ENCODE data around the gene SPDYE5.
A peak's percentile ranks its signal among the peaks of the same experiment; 100 is the strongest.
"Not testable (repeated sequence)": the region's sequence is repeated elsewhere in the genome, so short reads cannot be mapped to it uniquely, and the experiment has no call there.

The SPDYE5 gene, protein sequence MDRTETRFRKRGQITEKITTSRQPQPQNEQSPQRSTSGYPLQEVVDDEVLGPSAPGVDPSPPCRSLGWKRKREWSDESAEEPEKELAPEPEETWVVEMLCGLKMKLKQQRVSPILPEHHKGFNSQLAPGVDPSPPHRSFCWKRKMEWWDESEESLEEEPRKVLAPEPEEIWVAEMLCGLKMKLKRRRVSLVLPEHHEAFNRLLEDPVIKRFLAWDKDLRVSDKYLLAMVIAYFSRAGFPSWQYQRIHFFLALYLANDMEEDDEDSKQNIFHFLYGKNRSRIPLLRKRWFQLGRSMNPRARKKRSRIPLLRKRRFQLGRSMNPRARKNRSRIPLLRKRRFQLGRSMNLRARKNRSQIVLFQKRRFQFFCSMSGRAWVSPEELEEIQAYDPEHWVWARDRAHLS

DNA sequence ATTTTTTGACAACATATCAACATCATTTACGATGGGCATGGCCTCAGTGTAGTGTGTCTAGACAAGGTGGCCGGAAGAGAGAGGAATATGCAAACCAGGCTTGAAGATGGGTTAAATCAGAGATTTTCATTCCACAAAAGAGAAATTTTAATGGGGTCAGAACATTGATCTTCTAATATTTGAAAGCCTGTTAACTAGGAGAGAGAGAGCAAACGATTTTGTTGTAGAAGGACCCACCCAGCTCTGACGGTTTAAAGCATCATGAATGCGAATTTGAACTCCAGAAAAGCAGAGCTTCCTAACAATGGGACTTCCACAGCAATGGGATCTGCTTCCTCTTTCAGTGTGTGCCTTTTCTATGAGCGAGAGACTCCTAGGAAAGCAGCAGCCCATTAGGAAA lies at the start of gene SPDYE5:
SPDYE5 (plus strand) TSS at position 301 of the 400 bp plus-strand sequence. CDS start 1,728 bp downstream, outside the sequence.
- DNase-seq = not testable (repeated sequence)

DNA sequence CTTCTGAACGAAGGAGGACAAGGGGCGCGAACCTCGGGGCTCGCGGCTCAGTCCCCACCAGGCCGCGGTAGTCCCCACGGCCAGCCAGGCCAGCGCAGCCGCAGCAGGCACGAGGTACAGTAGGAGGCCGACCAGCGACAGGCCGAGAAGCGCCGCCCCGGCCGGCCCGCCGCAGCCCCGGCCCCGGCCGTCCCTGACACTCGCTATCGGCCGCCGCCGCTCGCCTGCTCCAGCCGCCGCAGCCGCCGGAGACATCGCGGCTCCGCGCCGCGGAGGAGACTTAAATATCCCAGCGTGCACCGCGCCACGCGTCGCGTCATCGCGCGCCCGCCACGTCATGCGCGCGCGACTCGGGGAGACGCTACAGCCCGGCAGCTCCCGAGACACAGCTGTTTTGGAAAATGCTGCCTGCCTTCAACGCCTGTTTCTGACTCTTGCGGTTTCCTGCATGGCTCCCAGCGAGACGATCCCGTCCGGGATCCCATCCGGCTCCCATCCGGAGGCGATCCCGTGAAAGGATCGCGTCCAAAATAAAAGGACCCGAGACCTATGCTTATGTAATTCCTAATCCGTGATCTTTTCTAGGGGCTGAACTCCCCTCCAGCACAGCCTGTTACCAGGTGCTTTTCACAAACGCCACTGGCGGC lies 49.5 kb upstream of the SPDYE5 start:
- DNase-seq = peak; percentile 14 to 47

DNA sequence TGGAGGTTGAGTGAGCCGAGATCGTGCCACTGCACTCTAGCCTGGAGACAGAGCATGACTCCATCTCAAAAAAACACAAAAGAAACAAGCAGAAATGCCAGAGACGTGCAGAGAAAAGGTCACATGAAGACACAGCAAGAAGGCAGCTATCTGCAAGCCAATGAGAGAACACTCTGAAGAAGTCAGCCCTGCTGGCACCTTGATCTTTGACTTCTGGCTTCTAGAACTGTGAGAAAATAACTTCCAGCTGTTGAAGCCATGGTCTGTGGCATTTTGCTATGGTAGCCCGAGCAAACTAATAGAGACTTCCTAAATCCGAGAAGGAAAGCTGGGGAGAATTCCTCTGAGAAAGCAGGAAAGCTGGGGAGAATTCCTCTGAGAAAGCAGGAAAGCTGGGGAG lies 42.2 kb upstream of the SPDYE5 start:
- not testable (repeated sequence) for DNase-seq

DNA sequence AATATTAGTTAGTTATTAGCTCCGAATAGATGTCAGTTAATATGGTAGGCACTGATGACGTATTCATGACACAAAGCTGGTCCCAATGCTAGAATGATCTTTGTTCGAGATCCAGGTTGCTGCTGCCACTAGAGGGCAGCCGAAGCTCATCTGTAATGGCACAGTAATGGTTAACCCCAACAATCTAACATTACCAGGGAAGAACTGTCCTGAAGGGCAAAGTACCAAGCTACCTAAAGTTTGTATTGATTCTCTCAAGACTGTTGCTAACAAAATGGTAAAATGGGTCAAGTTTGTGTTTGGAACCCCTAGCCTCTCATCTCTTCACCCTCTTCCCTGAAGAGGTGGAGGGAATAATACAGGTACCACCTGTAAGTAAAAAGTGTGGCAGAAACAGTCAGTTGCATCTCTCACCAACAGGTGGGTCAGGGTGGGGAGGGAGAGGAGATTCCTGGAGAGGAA lies 39.6 kb upstream of the SPDYE5 start:
- DNase-seq = peak in 1 of 2 donors; percentile 29

DNA sequence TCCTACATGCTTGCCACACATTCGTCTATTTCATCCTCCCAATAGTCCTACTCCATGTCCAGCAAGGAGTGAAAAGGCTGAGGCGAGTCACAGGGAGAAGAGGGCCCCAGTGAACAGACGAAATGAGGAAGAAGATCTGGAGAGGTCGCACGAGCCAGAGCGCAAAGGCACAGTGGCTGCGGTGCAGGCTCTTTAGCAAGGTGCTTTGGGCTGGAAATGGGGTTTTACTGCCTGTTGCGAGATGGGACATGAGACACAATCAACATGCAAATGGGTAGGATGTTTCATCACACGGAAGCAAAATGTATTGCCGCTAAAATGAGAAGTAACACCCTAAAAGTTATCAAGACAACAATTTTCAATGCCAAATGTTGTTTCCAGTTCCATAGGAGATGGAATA lies 35.7 kb upstream of the SPDYE5 start:
- peak in 1 of 2 donors; percentile 6 for DNase-seq

DNA sequence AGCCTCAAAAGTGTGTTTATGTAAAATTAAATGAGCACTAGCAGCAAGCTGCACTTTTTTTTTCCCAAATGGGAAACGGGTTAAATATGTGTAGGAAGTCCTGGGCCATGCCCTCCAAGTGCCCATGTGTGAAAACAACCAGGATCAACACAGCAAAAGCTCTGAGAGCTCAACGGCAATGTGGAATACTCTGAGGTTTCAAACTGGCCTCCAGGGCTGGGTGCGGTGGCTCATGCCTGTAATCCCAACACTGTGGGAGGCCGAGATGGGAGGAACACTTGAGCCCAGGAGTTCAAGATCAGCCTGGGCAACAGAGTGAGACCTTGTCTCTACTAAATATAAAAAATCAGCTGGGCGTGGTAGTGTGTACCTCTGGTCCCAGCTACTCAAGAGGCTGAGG lies 34.1 kb upstream of the SPDYE5 start:
- not testable (repeated sequence) for DNase-seq

DNA sequence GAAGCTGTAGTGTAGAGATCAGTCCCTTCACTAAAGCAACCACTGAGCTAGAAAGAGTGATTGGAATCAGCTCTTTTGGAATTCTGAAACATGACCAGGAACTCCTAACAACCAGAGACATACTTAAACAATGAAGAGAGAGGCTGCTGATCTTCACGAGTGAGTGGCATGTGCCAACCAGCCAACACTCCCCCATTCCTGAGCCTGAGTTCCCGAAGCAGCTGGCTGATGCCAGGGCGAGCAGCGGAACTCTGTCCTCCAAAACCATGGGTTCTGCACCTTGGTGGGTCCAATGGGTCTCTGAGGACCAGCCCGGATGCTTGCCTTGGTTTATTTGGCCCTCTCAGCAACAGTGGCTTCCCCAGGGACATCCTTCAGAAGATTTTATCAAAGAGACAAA lies 31.6 kb upstream of the SPDYE5 start:
- DNase-seq = not testable (repeated sequence)

DNA sequence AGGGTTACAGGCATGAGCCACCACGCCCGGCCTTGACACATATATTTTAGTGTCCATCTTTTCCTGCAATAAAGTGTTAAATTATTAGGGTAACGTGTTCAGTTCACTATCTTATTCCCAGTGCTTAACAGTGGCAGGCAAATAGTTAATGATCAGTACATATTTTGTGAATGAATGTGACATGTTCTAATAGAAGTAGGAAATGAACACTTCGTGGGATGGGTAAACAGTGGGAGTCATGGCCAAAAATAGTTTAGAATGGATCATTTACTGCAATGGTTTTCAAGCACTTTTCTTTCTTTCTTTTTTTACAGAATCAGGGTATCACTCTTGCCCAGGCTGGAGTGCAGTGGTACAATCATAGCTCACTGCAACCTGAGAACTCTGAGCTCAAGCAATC lies 22.0 kb upstream of the SPDYE5 start:
- DNase-seq = not testable (repeated sequence)

DNA sequence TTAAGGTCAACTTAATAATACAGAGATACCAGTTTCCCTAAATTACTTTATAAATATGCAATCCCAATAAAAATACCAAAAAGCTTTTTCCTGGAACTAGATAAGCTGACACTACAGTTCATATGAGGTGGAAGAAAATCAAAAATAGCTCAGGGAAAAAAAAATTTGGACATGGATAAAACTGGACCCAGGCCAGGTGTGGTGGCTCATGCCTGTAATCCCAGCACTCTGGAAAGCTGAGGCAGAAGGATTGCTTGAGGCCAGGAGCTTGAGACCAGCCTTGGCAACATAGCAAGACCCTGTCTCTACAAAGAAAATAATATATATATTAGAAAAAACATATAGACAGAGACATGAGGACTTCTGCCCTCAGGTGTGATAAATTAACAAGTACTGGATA lies 14.7 kb upstream of the SPDYE5 start:
- DNase-seq = not testable (repeated sequence)

DNA sequence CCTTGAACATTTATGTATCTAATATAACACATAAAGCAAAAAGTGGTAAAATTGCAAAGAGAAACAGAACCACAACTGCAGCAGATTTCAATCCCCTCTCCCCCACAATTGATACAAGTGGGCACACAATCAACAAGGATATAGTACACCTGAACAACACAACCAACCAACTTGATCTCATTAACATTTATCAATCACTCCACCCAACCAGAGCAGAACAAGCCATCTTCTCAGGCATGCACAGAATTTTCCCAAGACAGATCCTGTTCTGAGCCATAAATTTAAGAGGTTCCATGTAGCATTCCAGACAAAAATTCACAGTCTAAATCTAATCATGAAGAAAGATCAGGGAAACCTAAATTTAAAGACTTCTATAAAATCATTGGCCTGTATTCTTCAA lies 11.8 kb upstream of the SPDYE5 start:
- not testable (repeated sequence) for DNase-seq

DNA sequence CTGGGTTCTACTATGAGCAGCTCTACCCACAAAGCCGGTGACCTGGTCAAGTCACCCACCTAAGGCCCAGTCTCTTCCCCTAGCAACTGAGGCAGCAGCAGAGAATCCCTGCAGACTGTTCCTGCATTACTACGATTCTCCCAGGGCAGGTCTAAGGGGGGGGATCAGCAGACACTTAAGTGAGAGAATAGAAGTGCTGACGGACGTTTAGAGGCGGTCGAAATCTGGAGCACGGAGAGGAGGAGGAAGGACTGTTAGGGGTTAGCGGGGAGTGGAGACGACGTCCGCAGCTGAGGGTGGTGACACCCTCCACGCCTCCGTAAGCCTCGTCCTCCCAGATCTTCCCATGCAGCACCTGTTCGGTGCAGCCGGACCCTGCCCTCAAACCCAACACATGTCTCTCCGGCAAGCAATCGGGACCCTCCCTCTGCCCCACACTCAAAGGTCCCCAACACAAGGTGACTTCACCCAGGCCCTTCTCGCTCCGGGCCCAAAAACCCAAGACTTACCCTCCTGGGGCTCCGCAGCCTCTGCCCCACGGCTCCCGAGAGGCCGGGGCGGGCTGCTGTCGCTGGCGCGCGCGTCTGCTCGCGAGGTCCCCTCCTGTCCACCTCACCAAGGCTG lies 6.7 kb upstream of the SPDYE5 start:
- peak in 1 of 2 donors; percentile 3 for DNase-seq

DNA sequence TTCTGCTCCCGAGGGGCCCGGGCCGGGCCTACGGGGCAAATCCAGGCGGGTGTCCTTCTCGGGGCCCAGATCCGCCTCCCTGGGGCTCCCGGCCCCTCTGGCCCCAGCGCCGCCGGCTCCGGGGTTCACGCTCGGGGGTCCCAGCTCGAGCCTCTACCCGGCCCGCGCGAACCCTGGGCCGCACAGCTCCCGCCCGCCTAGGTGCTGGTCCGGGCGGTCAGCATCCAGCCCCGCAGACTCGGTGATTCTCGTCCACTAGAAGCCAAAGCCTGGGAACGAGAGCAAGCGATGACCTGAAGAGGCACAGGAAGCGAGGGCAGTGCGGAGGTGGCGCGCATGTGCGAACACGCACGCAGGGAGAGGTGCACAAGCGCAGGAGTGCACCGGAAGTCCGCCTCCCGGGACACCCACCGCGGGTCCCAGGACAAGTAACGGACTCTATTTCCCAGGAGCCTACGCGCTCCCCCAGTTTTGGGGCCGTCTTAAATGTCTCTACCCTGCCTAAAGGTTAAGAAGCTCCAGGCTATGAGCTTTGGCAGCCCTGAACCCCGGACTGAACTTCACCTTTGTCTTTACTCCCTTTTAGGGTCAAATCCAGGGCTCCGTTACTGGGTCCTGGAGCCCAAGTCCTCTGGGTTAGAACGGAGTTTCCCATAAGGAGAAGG lies 6.0 kb upstream of the SPDYE5 start, which contains the start of gene POM121C:
POM121C (minus strand) TSS at position 321 of the 665 bp plus-strand sequence. CDS start 44,803 bp downstream, outside the sequence.
- peak; percentile 87 to 90 for DNase-seq

DNA sequence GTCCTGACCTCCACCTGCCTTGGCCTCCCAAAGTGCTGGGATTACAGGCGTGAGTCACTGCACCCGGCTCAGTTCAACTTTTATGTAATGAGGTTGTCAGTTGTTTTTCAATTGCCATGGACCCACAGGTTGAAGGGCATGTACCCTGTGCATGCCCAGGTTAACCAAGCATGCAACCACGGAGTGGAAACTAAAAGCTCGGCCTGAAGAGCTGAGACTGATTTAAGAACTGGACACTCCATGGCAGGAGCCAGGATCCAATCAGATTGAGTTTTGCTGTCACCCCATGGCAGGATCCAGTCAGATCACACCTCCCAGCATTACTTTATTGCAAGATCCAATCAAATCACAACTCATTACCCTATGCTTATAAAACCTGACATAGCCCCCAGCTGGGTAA lies 16.9 kb downstream of the SPDYE5 start:
- not testable (repeated sequence) for DNase-seq

DNA sequence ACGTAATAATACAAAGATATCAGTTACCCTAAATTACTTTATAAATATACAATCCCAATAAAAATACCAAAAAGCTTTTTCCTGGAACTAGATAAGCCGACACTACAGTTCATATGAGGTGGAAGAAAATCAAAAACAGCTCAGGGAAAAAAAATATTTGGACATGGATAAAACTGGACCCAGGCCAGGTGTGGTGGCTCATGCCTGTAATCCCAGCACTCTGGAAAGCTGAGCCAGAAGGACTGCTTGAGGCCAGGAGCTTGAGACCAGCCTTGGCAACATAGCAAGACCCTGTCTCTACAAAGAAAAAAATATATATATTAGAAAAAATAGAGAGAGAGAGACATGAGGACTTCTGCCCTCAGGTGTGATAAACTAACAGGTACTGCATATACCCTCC lies 26.7 kb downstream of the SPDYE5 start:
- not testable (repeated sequence) for DNase-seq

DNA sequence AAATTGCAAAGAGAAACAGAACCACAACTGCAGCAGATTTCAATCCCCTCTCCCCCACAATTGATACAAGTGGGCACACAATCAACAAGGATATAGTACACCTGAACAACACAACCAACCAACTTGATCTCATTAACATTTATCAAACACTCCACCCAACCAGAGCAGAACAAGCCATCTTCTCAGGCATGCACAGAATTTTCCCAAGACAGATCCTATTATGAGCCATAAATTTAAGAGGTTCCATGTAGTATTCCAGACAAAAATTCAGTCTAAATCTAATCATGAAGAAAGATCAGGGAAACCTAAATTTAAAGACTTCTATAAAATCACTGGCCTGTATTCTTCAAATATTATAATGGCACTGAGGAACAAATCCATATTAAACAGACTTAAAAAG lies 29.6 kb downstream of the SPDYE5 start:
- DNase-seq = not testable (repeated sequence)

DNA sequence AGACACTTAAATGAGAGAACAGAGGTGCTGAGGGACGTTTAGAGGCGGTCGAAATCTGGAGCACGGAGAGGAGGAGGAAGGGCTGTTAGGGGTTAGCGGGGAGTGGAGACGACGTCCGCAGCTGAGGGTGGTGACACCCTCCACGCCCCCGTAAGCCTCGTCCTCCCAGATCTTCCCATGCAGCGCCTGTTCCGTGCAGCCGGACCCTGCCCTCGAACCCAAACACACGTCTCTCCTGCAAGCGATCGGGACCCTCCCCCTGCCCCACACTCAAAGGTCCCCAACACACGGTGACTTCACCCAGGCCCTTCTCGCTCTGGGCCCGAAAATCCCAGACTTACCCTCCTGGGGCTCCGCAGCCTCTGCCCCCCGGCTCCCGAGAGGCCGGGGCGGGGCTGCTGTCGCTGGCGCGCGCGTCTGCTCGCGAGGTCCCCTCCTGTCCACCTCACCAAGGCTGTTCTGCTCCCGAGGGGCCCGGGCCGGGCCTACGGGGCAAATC lies 35.2 kb downstream of the SPDYE5 start:
- peak in 1 of 2 donors; percentile 3 for DNase-seq

DNA sequence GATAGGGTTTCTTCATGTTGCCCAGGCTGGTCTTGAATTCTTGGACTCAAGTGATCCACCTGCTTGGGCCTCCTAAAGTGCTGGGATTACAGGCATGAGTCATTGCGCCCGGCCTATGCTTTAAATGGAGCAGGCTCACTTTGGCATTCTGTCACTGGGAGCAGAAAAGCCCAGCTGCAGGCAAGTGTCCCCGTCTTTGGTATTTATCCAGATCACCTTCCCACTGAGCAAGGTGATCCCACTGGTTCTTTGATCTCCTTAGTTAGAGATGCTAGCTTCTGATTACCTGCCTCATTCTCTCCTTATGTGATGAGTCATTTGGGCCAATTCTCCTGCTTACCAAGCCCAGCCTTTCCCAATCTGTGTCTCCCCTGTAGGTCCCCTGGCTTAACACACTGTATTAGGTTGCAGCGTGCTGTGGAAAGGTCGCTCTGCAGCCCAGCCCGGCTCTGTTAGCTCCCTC lies 39.3 kb downstream of the SPDYE5 start:
- no peak for DNase-seq

DNA sequence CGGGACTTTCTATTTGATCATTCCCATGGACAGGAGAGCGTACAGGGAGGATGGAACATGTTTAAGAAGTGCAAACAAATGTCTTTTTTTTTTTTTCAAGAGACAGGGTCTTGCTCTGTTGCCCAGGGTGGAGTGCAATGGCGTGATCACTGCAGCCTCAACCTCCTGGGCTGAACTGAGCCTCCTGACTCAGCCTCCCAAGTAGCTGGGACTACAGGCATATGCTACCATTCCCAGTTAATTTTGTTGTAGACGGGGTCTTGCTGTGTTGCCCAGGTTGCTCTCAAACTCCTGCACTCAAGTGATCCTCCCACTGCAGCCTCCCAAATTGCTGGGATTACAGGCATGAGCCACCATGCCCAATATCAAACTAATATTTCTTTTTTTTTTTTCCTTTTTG lies 40.5 kb downstream of the SPDYE5 start:
- no peak for DNase-seq

DNA sequence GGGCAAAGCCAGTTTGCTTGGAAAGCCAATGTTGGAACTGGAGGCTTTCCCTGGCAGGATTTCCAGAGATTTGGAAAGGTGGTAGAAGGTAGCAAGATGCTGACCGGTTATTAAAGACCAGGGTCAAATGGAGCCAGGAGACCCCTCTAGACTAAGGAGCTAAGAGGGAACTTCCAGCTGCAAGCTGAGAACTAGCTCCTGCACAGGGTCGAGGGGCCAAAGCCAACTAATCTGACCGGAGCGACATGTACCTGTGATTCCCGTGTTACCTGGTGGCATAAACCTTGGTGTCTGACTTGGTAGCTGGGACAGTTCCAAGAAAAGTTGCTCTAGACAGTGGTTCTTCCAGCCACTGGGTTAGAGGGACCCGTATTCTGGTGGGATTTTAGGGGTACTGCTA lies 41.8 kb downstream of the SPDYE5 start:
- DNase-seq = no peak

DNA sequence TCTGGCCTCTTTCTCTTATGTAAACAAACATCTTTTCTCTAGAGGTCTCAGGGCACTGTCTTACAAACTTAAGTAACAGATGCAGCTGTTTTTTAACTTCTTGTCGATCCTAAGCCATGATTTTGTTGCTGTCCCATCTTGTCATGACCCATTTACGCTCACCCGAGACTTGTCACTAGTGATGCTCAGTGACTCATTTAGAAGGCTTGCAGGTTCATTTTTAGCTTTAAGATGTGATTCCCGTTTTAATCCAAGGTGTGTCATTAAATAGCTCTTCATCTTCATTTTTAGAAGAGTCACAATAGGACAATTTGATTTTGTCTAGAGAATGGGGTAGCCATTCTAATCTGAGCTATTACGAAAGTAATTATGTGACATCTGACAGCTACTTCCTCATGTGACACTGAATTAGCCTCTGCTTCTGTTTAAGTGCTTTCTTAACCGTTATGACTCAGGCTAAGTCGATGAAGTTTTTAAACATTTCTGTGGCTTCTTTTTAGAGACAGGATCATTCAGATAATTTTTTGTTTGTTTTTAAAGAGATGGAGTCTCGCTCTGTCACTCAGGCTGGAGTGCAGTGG lies 42.7 kb downstream of the SPDYE5 start:
- DNase-seq = no peak

DNA sequence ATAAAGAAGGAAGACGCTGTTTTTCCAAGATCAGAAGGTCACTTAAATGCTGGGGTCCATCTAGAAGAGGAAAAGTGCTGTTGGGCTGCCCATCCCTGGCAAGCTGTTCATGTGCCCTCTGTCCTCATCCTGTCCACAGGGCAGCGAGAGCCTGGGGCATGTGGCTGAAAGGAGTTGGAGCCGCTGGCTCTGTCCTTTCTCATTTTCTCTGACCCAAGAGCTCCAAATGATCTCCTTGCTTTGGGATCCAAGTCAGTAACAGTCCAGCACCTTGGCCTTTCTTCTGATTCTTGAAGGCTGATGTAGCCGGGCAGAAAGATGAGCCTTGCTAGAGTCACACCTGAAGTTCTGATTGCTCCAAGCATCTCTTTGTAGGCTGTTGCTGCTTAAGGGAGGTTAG lies 44.4 kb downstream of the SPDYE5 start:
- no peak for DNase-seq

DNA sequence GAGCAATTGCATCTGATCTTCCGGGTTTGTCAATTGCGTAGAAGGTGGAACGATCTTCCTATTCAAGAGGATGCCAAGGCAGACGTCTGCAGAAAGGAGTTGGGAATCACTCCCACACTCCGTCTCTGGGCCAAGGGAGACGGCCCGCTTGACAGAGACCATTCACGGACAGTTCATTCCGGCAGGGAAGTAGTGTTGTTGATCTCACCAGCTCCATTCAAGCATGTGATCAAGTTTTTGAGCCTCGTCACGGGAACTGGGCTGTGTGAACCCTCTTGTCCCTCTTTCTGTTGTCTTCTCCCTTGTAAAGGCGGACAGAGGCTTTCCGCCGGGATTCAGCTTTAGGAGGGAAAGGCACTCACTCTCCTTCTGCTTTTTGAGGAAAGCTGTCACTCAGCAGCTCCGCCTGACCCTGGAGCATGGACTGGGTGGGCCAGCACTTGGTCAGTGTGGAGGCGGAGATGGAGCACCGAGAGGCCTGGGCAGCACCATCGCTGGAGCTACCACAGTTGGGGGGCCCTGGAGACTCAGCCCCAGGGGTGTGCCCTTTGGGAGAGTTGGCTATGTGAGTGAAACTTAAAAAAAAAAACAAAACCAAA lies 44.9 kb downstream of the SPDYE5 start:
- no peak for DNase-seq

All from CD4-positive, alpha-beta T cell treated with Interferon alpha-2 for 1 hour (primary cell).